ENCODE data around the gene THAP4. TPM values are rescaled to one million over a fixed set of nuclear protein-coding genes. Genes with fewer than 3 reads are reported as not detected.

The THAP4 gene
- total and polyA plus RNA-seq, 8 donors: 22.4 to 42.9 (median 27.1) TPM

DNA sequence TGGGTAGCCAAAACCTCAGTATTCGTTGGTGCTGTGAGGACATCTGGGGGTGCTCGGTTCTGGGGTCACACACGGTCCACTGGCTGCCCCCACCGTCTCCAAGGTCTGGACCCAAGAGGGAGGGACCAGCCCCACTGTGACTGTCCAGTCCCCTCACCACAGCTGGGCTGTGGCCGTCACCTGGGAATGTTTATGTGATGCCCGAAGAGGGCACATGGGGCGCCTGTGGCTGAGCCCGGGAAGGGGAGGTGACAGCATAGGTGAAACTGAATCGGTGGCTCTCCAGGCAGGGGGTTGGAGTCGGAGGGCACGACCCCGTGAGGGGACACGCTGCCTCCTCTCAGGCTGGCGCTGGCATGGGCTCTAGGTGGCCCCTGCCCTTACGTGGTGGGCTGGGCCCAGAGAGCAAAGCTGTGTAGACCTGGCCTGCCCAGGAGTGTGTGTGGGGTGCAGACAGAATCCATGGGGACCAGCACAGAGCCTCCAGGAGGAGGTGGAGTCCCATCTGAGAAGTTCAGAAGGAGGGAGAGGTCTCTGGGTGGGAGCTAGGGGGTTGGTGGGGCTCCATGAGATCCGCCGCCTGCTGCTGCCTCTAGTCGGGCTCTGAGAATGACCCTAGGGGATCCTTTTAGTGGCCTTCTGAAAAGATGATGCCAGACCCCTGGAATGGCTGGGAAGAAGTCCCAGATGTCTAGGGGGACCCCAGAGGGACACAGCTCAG is 76.6 kb downstream of the THAP4 start:
- Histone ChIP-seq H3K27ac (peak overlapping the region in 2 of 4 donors; percentile 57 to 67), H3K4me1 (peaks cover 0 to 10% (median 8%) of the 10 kb centered on the region in 3 donors), H3K27me3 (no peaks in the 10 kb centered on the region), H3K9me3 (no peaks in the 10 kb centered on the region), H3K4me3 (peak overlapping the region in 2 of 4 donors; percentile 54 to 82), H3K36me3 (no peaks in the 10 kb centered on the region)
- TF ChIP-seq, protein P1, sequence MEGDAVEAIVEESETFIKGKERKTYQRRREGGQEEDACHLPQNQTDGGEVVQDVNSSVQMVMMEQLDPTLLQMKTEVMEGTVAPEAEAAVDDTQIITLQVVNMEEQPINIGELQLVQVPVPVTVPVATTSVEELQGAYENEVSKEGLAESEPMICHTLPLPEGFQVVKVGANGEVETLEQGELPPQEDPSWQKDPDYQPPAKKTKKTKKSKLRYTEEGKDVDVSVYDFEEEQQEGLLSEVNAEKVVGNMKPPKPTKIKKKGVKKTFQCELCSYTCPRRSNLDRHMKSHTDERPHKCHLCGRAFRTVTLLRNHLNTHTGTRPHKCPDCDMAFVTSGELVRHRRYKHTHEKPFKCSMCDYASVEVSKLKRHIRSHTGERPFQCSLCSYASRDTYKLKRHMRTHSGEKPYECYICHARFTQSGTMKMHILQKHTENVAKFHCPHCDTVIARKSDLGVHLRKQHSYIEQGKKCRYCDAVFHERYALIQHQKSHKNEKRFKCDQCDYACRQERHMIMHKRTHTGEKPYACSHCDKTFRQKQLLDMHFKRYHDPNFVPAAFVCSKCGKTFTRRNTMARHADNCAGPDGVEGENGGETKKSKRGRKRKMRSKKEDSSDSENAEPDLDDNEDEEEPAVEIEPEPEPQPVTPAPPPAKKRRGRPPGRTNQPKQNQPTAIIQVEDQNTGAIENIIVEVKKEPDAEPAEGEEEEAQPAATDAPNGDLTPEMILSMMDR (IDR thresholded peaks at IDR 0.05): no peak
- DNase-seq (peak in 1 of 6 donors; percentile 76), FAIRE-seq (no peak), ATAC-seq (peak in 1 of 4 donors; percentile 1)
- WGBS, 2 donors: 65 to 73% methylated on average over 18 of the region's 18 CpGs
- intact Hi-C loops (cut with DNase I): no loop called here

DNA sequence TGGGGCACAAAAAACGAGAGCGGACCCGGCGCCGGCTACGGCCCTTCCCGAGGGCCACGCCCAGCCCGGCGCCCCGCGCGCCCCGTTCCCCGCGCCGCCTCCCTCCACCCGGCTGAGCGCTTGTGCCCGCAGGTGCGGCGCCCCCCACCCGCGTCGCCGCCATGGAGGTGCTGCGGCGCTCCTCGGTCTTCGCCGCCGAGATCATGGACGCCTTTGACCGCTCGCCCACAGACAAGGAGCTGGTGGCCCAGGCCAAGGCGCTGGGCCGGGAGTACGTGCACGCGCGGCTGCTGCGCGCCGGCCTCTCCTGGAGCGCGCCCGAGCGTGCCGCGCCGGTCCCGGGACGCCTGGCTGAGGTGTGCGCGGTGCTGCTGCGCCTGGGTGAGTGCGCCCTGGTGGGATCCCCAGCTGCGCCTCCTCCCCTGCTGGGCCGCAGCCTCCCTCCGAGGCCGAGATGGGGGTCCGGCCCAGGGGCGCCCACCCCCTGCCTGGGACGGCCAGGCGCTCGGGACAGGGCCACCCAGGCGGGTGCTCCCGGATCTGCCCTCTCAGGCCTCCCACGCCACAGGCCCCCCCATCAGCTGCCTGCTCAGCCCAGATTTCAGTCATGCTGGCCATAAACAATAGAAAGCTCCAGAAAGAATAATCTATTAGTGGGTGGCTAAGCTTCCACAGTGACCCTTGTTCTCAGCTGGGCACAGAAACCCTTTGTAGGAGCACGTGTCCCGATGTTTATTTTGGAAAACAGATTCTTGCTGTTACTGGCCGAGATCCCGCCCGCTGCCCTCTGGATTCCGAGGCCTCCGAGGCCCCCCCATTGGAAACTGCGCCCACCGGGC is 77.4 kb downstream of the THAP4 start:
- Histone ChIP-seq H3K36me3 (no peaks in the 10 kb centered on the region), H3K27me3 (no peaks in the 10 kb centered on the region), H3K4me3 (peak overlapping the region; percentile 52 to 82 (median 56)), H3K27ac (peak overlapping the region in 2 of 4 donors; percentile 57 to 67), H3K9me3 (no peaks in the 10 kb centered on the region), H3K4me1 (peaks cover 0 to 10% (median 8%) of the 10 kb centered on the region in 3 donors)
- TF ChIP-seq, protein P1 (IDR thresholded peaks at IDR 0.05): no peak
- WGBS, 2 donors: 2 to 3% methylated on average over 43 to 78 of the region's 78 CpGs
- intact Hi-C loops (cut with DNase I): no loop called here
- peak in 4 of 6 donors; percentile 41 to 81 (median 63) for DNase-seq
- ATAC-seq: peak; percentile 66 to 81 (median 68)
- no peak for FAIRE-seq

DNA sequence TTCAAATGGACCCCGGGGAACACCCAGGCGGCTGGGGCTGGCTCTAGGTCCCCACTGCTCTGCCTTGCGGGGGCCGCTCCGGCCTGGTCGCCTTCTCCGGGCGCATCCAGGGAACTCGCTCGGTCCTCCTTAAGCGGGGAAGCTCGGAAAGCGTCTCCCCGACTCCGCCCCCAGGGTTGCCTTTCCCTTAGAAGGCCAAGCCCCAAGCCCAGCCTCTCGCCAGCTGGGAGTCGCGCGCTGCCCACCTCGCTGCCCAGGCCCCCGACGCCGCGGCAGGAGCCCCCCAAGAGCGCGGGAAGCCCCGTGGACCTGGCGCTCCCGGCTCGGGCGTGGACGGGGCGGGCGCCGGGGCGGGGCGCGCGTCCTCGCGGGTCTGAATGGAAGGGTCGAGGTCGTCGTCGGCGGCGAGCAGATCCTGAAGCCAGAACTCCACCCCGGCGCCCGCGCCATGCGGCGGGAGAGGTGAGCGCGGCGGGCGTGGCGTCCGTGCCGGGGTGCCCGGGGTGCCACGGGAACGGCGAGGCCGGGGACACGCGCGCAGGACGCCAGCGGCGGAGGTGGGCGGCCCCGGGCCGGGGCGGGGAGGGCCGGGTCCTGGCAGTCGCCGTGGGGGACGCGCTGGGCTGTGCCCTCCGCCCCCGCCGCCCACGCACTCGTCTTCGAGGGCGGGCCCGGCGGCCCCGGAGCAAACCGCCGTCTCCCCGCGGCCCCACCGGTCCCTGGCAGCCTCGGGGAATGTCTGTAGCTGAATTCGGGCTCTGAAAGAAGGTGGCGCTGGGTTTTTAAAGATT is 78.2 kb downstream of the THAP4 start, which contains the start of gene BOK:
BOK (plus strand) TSS at position 214 of the 791 bp plus-strand sequence. CDS start 739 bp downstream, outside the sequence.
- WGBS, 2 donors: 1% methylated on average over 74 to 98 of the region's 98 CpGs
- DNase-seq (peak; percentile 65 to 89 (median 78)), ATAC-seq (peak; percentile 68 to 74 (median 70)), FAIRE-seq (no peak)
- intact Hi-C loops (cut with DNase I): no loop called here
- Histone ChIP-seq H3K9me3 (no peaks in the 10 kb centered on the region), H3K4me1 (peaks cover 0 to 10% (median 8%) of the 10 kb centered on the region in 3 donors), H3K36me3 (no peaks in the 10 kb centered on the region), H3K27ac (peak within 1 kb of the TSS in 2 of 4 donors; percentile 58 to 67), H3K27me3 (no peaks in the 10 kb centered on the region), H3K4me3 (peak within 1 kb of the TSS; percentile 52 to 82 (median 56))
- TF ChIP-seq, protein P1 (IDR thresholded peaks at IDR 0.05): no peak

DNA sequence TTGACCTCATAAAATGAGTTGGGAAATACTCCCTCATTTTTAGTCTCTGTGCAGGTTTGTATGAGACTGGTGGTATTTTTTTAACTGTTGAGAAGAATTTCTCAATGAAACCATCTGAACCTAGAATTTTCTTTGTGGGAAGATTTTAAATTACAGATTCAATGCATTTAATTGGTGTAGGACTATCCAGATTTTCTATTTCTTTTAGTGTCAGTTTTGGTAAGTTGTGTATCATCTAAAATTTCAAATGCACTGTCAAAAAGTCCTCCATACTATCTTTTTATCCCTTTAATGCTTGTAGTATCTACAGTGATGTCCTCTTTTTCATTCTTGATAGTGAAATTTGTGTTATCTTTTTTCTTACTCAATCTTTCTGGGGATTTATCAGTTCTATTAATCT is 80.2 kb downstream of the THAP4 start:
- TF ChIP-seq, protein P1 (IDR thresholded peaks at IDR 0.05): no peak
- Histone ChIP-seq H3K36me3 (no peaks in the 10 kb centered on the region), H3K4me3 (no peak overlapping the region), H3K9me3 (no peaks in the 10 kb centered on the region), H3K4me1 (peaks cover 0 to 10% (median 8%) of the 10 kb centered on the region in 3 donors), H3K27ac (no peak overlapping the region), H3K27me3 (no peaks in the 10 kb centered on the region)
- FAIRE-seq (no peak), DNase-seq (no peak), ATAC-seq (no peak)
- intact Hi-C loops (cut with DNase I): no loop called here
